HepG2 (cell line): ENCODE data around the gene ANKRD11. TPM values are rescaled to one million over a fixed set of nuclear protein-coding genes. Genes with fewer than 3 reads are reported as not detected.
A peak's percentile ranks its signal among the peaks of the same experiment; 100 is the strongest.

Source experiments
- ARHGAP35 ChIP-seq: sonication (generic); formaldehyde crosslinking; IDR thresholded peaks from 2 replicates; pipeline ENCODE4 v1.9.0; 2022; ENCODE audit warnings: mild to moderate bottlenecking, inconsistent platforms, moderate library complexity, missing genetic modification reagents, borderline replicate concordance
- ATF5 ChIP-seq: sonication (generic); formaldehyde crosslinking; IDR thresholded peaks from 2 replicates; pipeline ENCODE4 v1.4.0; 2020; ENCODE audit warnings: mild to moderate bottlenecking, low read depth, missing genetic modification reagents
- DMTF1 ChIP-seq: sonication (generic); formaldehyde crosslinking; IDR thresholded peaks from 2 replicates; pipeline ENCODE4 v1.4.0; 2020; ENCODE audit warnings: mild to moderate bottlenecking, missing genetic modification reagents
- ELF3 ChIP-seq: IDR thresholded peaks from 2 replicates; pipeline ENCODE4 v1.6.1; 2016; ENCODE audit warnings: missing genetic modification reagents, missing compliant biosample characterization
- ETV5 ChIP-seq: IDR thresholded peaks from 2 replicates; pipeline ENCODE4 v1.6.1; 2018; ENCODE audit warnings: missing biosample characterization, missing genetic modification reagents, inconsistent platforms, borderline replicate concordance
- HHEX ChIP-seq: IDR thresholded peaks from 2 replicates; pipeline ENCODE4 v1.6.1; 2016; ENCODE audit warnings: control low read depth
- IKZF4 ChIP-seq: sonication (generic); formaldehyde crosslinking; IDR thresholded peaks from 2 replicates; pipeline ENCODE4 v1.5.1; 2020; ENCODE audit warnings: borderline replicate concordance, mild to moderate bottlenecking, low read depth, missing genetic modification reagents; ENCODE audit errors: not compliant biosample characterization
- KAT8 ChIP-seq: IDR thresholded peaks from 2 replicates; pipeline ENCODE4 v1.6.1; 2016; ENCODE audit warnings: missing genetic modification reagents, missing compliant biosample characterization
- KDM5A ChIP-seq: fragments of 200-600 bp; sonication (generic); IDR thresholded peaks from 2 replicates; pipeline ENCODE4 v1.7.0; 2018; ENCODE audit warnings: antibody characterized with exemption, mild to moderate bottlenecking, low read length, borderline replicate concordance
- MXD1 ChIP-seq: sonication (generic); formaldehyde crosslinking; IDR thresholded peaks from 2 replicates; pipeline ENCODE4 v1.4.0; 2020; ENCODE audit warnings: mild to moderate bottlenecking, missing genetic modification reagents
- NRL ChIP-seq: sonication (generic); formaldehyde crosslinking; IDR thresholded peaks from 2 replicates; pipeline ENCODE4 v1.5.0; 2020; ENCODE audit warnings: missing genetic modification reagents, mild to moderate bottlenecking, moderate library complexity, borderline replicate concordance
- PRMT3 ChIP-seq: sonication (generic); formaldehyde crosslinking; IDR thresholded peaks from 2 replicates; pipeline ENCODE4 v1.8.1; 2022; ENCODE audit warnings: low read depth, mild to moderate bottlenecking, moderate library complexity, missing genetic modification reagents, borderline replicate concordance
- SIX4 ChIP-seq: sonication (generic); formaldehyde crosslinking; IDR thresholded peaks from 2 replicates; pipeline ENCODE4 v1.4.0; 2020; ENCODE audit warnings: missing genetic modification reagents
- SOX13 ChIP-seq, 3 experiments: fragments of 450-650 bp in 1 of 3; sonication (generic) in 1 of 3; formaldehyde crosslinking in 1 of 3; IDR thresholded peaks in 2 of 3; conservative IDR thresholded peaks in 1 of 3; 2 replicates each; pipeline versions ENCODE4 v1.5.0 to v1.6.1; 2016 to 2020; ENCODE audit warnings: antibody characterized with exemption in 1 of 3, mild to moderate bottlenecking in 1 of 3, missing compliant biosample characterization in 1 of 3, missing genetic modification reagents in 1 of 3, moderate library complexity in 1 of 3
- SOX6 ChIP-seq, 2 experiments: fragments of 450-650 bp in 1 of 2; sonication (generic) in 1 of 2; formaldehyde crosslinking in 1 of 2; IDR thresholded peaks; 2 replicates each; pipeline versions ENCODE4 v1.4.0 to v1.6.1; 2017 to 2020; ENCODE audit warnings: antibody characterized with exemption in 1 of 2, mild to moderate bottlenecking in 1 of 2, missing genetic modification reagents in 1 of 2
- SP2 ChIP-seq: sonication (generic); formaldehyde crosslinking; IDR thresholded peaks from 2 replicates; pipeline ENCODE4 v1.5.1; 2020; ENCODE audit warnings: mild to moderate bottlenecking, missing genetic modification reagents
- TBL1XR1 ChIP-seq: fragments of 150-350 bp; IDR thresholded peaks from 2 replicates; pipeline ENCODE4 v1.6.1; 2014; ENCODE audit warnings: borderline replicate concordance, low read length; ENCODE audit not compliant: partially characterized antibody
- ZBTB21 ChIP-seq: sonication (generic); formaldehyde crosslinking; IDR thresholded peaks from 2 replicates; pipeline ENCODE4 v1.4.0; 2020; ENCODE audit warnings: missing genetic modification reagents
- ZNF614 ChIP-seq: IDR thresholded peaks from 2 replicates; pipeline ENCODE4 v1.6.1; 2018; ENCODE audit warnings: missing biosample characterization, missing genetic modification reagents, inconsistent platforms, borderline replicate concordance
- ZNF644 ChIP-seq: IDR thresholded peaks from 2 replicates; pipeline ENCODE4 v1.6.1; 2016; ENCODE audit warnings: low read depth
- ZNF766 ChIP-seq: sonication (generic); formaldehyde crosslinking; IDR thresholded peaks from 2 replicates; pipeline ENCODE4 v1.5.0; 2020; ENCODE audit warnings: missing genetic modification reagents, borderline replicate concordance
- polyA plus RNA-seq, 8 experiments: library from polyadenylated mRNA; depleted of rRNA in 3 of 8; stranded (reverse) in 7 of 8; unstranded in 1 of 8; fragments of >200 nt; fragmentation: Illumina TruSeq in 4 of 8; extraction: Trizol in 4 of 8; gene quantifications; 2 replicates each; pipeline versions ENCODE4 v1.2.1 to v1.2.3, GENCODE V29; 2011 to 2016; ENCODE audit warnings: low read depth in 4 of 8, missing spikeins in 1 of 8, mixed read lengths in 1 of 8; ENCODE audit not compliant: insufficient read depth in 1 of 8
- total RNA-seq, 5 experiments: library from RNA; depleted of rRNA; stranded (reverse); fragments of >200 nt; fragmentation: Illumina TruSeq; extraction: Trizol; gene quantifications; 2 replicates each; pipeline ENCODE4 v1.2.3, GENCODE V29; 2016; ENCODE audit warnings: low read depth in 1 of 5
- TF ChIP-seq, protein P1 (sequence below): sonication (generic); formaldehyde crosslinking; IDR thresholded peaks from 2 replicates; pipeline ENCODE4 v1.9.0; 2022; ENCODE audit warnings: missing genetic modification reagents, mild to moderate bottlenecking, borderline replicate concordance

ANKRD11 gene
- total and polyA plus RNA-seq, 2 of the 13 experiments (the other 11 are each of a cell fraction or from before 2014, with no cell fraction given): 21.4 to 38.4 TPM

- no peak for TF ChIP-seq SOX13 (IDR thresholded peaks at IDR 0.05)
- peak in 1 of 2 experiments; percentile 19; a peak in 1 of 4 replicates for TF ChIP-seq SOX13 (CRISPR knock-in tag; conservative IDR thresholded peaks at IDR 0.05 in 1 of 2, IDR thresholded peaks at IDR 0.05 in 1 of 2)
- peak; percentile 84 for TF ChIP-seq KAT8 (CRISPR knock-in tag)
- TF ChIP-seq TBL1XR1: no peak
- TF ChIP-seq MXD1 (CRISPR knock-in tag): peak; percentile 79
- no peak for TF ChIP-seq IKZF4 (CRISPR knock-in tag)
- TF ChIP-seq SOX6 (IDR thresholded peaks at IDR 0.05): no peak
- TF ChIP-seq SOX6 (CRISPR knock-in tag; IDR thresholded peaks at IDR 0.05): peak; percentile 21; the same call in 1 of the 2 replicates
- no peak for TF ChIP-seq SIX4 (CRISPR knock-in tag)
- TF ChIP-seq ETV5: peak; percentile 26; the same call in 1 of the 2 replicates
- TF ChIP-seq HHEX (CRISPR knock-in tag): no peak
- TF ChIP-seq SP2 (CRISPR knock-in tag): peak; percentile 63; the same call in 1 of the 2 replicates
- TF ChIP-seq NRL: peak; percentile 95
- no peak; the same call in 1 of the 2 replicates for TF ChIP-seq ZBTB21
- no peak for TF ChIP-seq KDM5A
- no peak for TF ChIP-seq ZNF766 (CRISPR knock-in tag)
- no peak for TF ChIP-seq PRMT3 (CRISPR knock-in tag)
- TF ChIP-seq ARHGAP35 (CRISPR knock-in tag): 0 out of 2 replicates have a peak, but pooled peaks have one; percentile 30
- TF ChIP-seq ZNF644 (CRISPR knock-in tag): no peak
- no peak; the same call in 1 of the 2 replicates for TF ChIP-seq ZNF614 (CRISPR knock-in tag)
- TF ChIP-seq ATF5 (CRISPR knock-in tag): peak; percentile 72; the same call in 1 of the 2 replicates
- TF ChIP-seq DMTF1 (CRISPR knock-in tag): no peak
- TF ChIP-seq, protein P1, sequence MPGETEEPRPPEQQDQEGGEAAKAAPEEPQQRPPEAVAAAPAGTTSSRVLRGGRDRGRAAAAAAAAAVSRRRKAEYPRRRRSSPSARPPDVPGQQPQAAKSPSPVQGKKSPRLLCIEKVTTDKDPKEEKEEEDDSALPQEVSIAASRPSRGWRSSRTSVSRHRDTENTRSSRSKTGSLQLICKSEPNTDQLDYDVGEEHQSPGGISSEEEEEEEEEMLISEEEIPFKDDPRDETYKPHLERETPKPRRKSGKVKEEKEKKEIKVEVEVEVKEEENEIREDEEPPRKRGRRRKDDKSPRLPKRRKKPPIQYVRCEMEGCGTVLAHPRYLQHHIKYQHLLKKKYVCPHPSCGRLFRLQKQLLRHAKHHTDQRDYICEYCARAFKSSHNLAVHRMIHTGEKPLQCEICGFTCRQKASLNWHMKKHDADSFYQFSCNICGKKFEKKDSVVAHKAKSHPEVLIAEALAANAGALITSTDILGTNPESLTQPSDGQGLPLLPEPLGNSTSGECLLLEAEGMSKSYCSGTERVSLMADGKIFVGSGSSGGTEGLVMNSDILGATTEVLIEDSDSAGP (CRISPR knock-in tag): peak; percentile 94
- TF ChIP-seq ELF3 (CRISPR knock-in tag): peak; percentile 48; the same call in 1 of the 2 replicates
These were observed 243.2 kb downstream of the ANKRD11 start (continued) for GRCh38 chr16:89246903-89247733.
